Right renal cortex interstitium (tissue), 3 donors: Measurements from ENCODE around the gene ATP2A1. TPM values are rescaled to one million over a fixed set of nuclear protein-coding genes. Genes with fewer than 3 reads are reported as not detected.
"Not testable (repeated sequence)": the region's sequence is repeated elsewhere in the genome, so short reads cannot be mapped to it uniquely, and the experiment has no call there.

ENCODE experiments used
- DNase-seq, 3 donors: peaks; one replicate each; pipeline ENCODE4 v3.0.0-alpha.2; 2013; ENCODE audit warnings: low read depth in 3 of 3, low spot score in 2 of 3
- polyA plus RNA-seq, 3 donors: library from polyadenylated mRNA; unstranded; fragments of 120-200 nt; gene quantifications; one replicate each; pipeline ENCODE4 v1.2.1, GENCODE V29; 2013; ENCODE audit not compliant: insufficient read length in 3 of 3

ATP2A1 gene
- polyA plus RNA-seq, 3 donors = 2.2 to 3.9 (median 2.9) TPM

- no peak for DNase-seq
These were observed 19.9 kb upstream of the ATP2A1 start for GRCh38 chr16:28858421-28858820.

GRCh38 chr16:28859326-28859725 lies 19.0 kb upstream of the ATP2A1 start:
- DNase-seq = no peak

GRCh38 chr16:28863929-28864793 lies 14.1 kb upstream of the ATP2A1 start:
- DNase-seq = no peak

GRCh38 chr16:28865001-28865688 lies 13.1 kb upstream of the ATP2A1 start:
- DNase-seq = no peak

- DNase-seq = no peak
These were observed 12.4 kb upstream of the ATP2A1 start for GRCh38 chr16:28865722-28866453.

- no peak for DNase-seq
These were observed 11.9 kb upstream of the ATP2A1 start for GRCh38 chr16:28866454-28866804.

GRCh38 chr16:28867241-28867640 lies 11.0 kb upstream of the ATP2A1 start:
- no peak for DNase-seq

GRCh38 chr16:28867646-28868045 lies 10.6 kb upstream of the ATP2A1 start:
- DNase-seq = not testable (repeated sequence)

GRCh38 chr16:28869201-28869600 lies 9.1 kb upstream of the ATP2A1 start:
- DNase-seq = no peak

- no peak for DNase-seq
These were observed 5.3 kb upstream of the ATP2A1 start for GRCh38 chr16:28872952-28873351.

- no peak for DNase-seq
These were observed 4.6 kb upstream of the ATP2A1 start for GRCh38 chr16:28873543-28874201.

GRCh38 chr16:28874406-28874805 lies 3.9 kb upstream of the ATP2A1 start:
- DNase-seq = no peak

GRCh38 chr16:28875134-28876018 lies 2.9 kb upstream of the ATP2A1 start:
- no peak for DNase-seq

- no peak for DNase-seq
These were observed 2.1 kb upstream of the ATP2A1 start for GRCh38 chr16:28876019-28876659.

- DNase-seq = no peak
These were observed 1.2 kb upstream of the ATP2A1 start for GRCh38 chr16:28876973-28877654.

- no peak for DNase-seq
These were observed 660 bp upstream of the ATP2A1 start for GRCh38 chr16:28877655-28878000.

GRCh38 chr16:28879261-28879840 lies 1.1 kb downstream of the ATP2A1 start:
- no peak for DNase-seq

GRCh38 chr16:28879841-28880588 lies 1.7 kb downstream of the ATP2A1 start:
- DNase-seq = peak in 2 of 3 donors; percentile 66 to 81
